ENCODE results near the gene C2orf15. TPM values are rescaled to one million over a fixed set of nuclear protein-coding genes. Genes with fewer than 3 reads are reported as not detected.

The C2orf15 gene
- total RNA-seq, 1 donor, result not detected

- Histone ChIP-seq H3K36me3 (ENCODE audit: insufficient read depth, low read length) (peaks cover 40% of the 10 kb centered on the region), H3K27ac (ENCODE audit: low read depth, low read length) (no peak overlapping the region), H2AFZ (ENCODE audit: low read length) (no peak overlapping the region), H3K4me2 (ENCODE audit: insufficient read depth, low read length) (no peak overlapping the region), H4K20me1 (ENCODE audit: insufficient read depth, low read length) (no peaks in the 10 kb centered on the region), H3K9me3 (ENCODE audit: low read depth, low read length) (no peaks in the 10 kb centered on the region), H3K27me3 (ENCODE audit: insufficient read depth, low read length) (no peaks in the 10 kb centered on the region), H3K4me3 (ENCODE audit: insufficient read depth, low read length) (no peak overlapping the region), H3K79me2 (ENCODE audit: insufficient read depth, low read length) (no peaks in the 10 kb centered on the region), H3K4me1 (ENCODE audit: insufficient read depth, low read length) (no peaks in the 10 kb centered on the region)
- TF ChIP-seq, protein P1, sequence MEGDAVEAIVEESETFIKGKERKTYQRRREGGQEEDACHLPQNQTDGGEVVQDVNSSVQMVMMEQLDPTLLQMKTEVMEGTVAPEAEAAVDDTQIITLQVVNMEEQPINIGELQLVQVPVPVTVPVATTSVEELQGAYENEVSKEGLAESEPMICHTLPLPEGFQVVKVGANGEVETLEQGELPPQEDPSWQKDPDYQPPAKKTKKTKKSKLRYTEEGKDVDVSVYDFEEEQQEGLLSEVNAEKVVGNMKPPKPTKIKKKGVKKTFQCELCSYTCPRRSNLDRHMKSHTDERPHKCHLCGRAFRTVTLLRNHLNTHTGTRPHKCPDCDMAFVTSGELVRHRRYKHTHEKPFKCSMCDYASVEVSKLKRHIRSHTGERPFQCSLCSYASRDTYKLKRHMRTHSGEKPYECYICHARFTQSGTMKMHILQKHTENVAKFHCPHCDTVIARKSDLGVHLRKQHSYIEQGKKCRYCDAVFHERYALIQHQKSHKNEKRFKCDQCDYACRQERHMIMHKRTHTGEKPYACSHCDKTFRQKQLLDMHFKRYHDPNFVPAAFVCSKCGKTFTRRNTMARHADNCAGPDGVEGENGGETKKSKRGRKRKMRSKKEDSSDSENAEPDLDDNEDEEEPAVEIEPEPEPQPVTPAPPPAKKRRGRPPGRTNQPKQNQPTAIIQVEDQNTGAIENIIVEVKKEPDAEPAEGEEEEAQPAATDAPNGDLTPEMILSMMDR (IDR thresholded peaks at IDR 0.05; ENCODE audit: extremely low read depth, low read depth, low read length), result no peak
- DNase-seq (ENCODE audit: insufficient read length, low spot score, missing footprints), result no peak
These were observed 24.7 kb downstream of the C2orf15 start for GRCh38 chr2:99166218-99166617.

GRCh38 chr2:99169534-99169933 is 28.0 kb downstream of the C2orf15 start:
- H3K27me3 ChIP-seq (ENCODE audit: insufficient read depth, low read length), result no peaks in the 10 kb centered on the region
- no peak overlapping the region for H3K4me3 ChIP-seq (ENCODE audit: insufficient read depth, low read length)
- H3K36me3 ChIP-seq (ENCODE audit: insufficient read depth, low read length), result peaks cover 48% of the 10 kb centered on the region
- no peaks in the 10 kb centered on the region for H3K4me1 ChIP-seq (ENCODE audit: insufficient read depth, low read length)
- TF ChIP-seq, protein P1 (IDR thresholded peaks at IDR 0.05; ENCODE audit: extremely low read depth, low read depth, low read length), result no peak
- no peaks in the 10 kb centered on the region for H4K20me1 ChIP-seq (ENCODE audit: insufficient read depth, low read length)
- H3K27ac ChIP-seq (ENCODE audit: low read depth, low read length), result no peak overlapping the region
- H2AFZ ChIP-seq (ENCODE audit: low read length), result no peak overlapping the region
- DNase-seq (ENCODE audit: insufficient read length, low spot score, missing footprints), result no peak
- H3K4me2 ChIP-seq (ENCODE audit: insufficient read depth, low read length), result no peak overlapping the region
- H3K9me3 ChIP-seq (ENCODE audit: low read depth, low read length), result no peaks in the 10 kb centered on the region
- no peaks in the 10 kb centered on the region for H3K79me2 ChIP-seq (ENCODE audit: insufficient read depth, low read length)

DNA sequence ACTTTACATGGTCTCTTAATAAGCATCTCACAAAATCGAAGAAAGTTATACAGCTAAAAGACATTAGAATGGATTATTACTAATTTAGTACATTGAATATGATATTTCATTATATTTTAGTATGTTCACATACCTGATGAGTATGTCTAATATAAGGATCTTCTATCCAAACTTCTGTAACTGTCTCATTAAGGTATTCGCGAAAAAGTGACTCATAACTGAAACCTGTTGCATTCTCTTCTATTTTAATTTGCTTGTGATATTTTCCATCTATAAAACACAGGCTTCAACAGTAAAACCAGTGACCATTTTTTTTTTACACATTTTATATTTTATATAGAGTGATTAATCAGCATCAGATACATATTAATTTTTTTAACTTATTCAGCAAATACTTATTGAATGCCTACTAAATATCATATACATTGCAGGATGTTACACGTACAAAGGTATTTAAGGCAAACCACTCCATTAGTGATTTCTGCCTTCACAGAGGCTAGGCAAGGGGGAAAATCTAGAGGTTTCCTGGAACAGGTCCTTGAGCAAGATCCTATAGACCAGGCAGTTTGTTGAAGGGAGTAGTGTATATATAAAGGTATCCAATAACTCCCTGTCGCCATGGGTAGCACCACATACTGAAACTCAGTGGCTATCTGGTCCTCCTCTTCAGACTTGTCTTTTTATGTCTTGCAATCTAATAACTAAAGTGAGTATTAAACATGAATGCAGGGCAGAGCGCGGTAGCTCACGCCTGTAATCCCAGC is 30.1 kb downstream of the C2orf15 start:
- H3K9me3 ChIP-seq (ENCODE audit: low read depth, low read length), result no peaks in the 10 kb centered on the region
- no peak overlapping the region for H3K4me3 ChIP-seq (ENCODE audit: insufficient read depth, low read length)
- H3K79me2 ChIP-seq (ENCODE audit: insufficient read depth, low read length), result peaks cover 13% of the 10 kb centered on the region
- no peaks in the 10 kb centered on the region for H3K4me1 ChIP-seq (ENCODE audit: insufficient read depth, low read length)
- TF ChIP-seq, protein P1 (IDR thresholded peaks at IDR 0.05; ENCODE audit: extremely low read depth, low read depth, low read length), result no peak
- no peak overlapping the region for H3K4me2 ChIP-seq (ENCODE audit: insufficient read depth, low read length)
- no peaks in the 10 kb centered on the region for H3K27me3 ChIP-seq (ENCODE audit: insufficient read depth, low read length)
- H3K27ac ChIP-seq (ENCODE audit: low read depth, low read length), result no peak overlapping the region
- H3K36me3 ChIP-seq (ENCODE audit: insufficient read depth, low read length), result peaks cover 37% of the 10 kb centered on the region
- H4K20me1 ChIP-seq (ENCODE audit: insufficient read depth, low read length), result no peaks in the 10 kb centered on the region
- no peak overlapping the region for H2AFZ ChIP-seq (ENCODE audit: low read length)
- no peak for DNase-seq (ENCODE audit: insufficient read length, low spot score, missing footprints)

DNA sequence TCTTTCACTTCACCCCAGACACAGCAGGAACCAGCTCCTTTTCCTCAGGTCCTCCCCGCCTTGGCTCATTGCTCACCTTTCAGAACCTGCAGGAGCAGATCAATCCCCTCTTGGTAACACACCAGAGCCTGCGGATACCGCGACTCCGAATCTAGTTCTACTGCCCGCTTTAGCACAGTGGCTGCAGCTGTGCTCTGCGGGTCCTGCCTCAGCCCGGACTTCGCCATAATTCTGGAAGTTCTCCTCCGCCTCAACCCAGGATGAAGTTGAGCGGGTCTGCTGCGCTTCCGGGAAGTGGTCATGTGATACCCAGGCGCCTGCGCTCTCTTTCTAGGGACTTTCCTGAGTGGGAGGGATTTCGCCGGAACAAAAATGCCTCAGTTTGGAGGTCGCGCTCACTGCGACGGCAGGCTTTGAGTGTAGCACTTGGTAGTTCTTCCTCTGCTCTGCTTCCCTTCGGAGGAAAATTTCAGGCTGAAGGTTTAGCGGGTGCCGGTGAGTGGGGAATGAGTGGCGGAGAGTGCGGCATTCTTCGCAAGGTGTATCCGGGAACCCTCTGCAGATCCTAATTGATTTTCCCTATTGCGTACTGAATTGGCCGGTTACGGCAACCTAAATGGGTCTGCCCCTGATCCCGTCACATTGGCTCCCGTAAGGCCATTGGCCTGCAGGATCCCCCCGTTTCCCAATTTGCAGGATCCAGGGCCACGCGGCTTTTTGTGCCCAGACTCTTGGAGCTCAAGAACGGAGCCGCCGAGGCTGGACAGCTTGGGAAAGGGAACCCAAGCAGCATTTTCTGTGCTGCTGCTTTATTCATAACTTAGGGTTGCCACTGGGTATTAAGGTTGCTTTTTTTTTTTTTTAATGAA is 39.5 kb downstream of the C2orf15 start, which contains the start of the genes MITD1 and MRPL30:
TSS of gene MITD1 (minus strand) at position 304 of the 869 bp plus-strand sequence. CDS start at position 227, 77 bp downstream.
TSS of gene MRPL30 (plus strand) at position 430 of the 869 bp plus-strand sequence. CDS start 5,020 bp downstream, outside the sequence.
- peak within 1 kb of the TSS; percentile 85 for H3K4me3 ChIP-seq (ENCODE audit: insufficient read depth, low read length)
- H2AFZ ChIP-seq (ENCODE audit: low read length), result peak within 1 kb of the TSS; percentile 89
- peaks cover 88% of the 10 kb centered on the region for H3K79me2 ChIP-seq (ENCODE audit: insufficient read depth, low read length)

More for the DNA sequence above, 39.5 kb downstream of the C2orf15 start, which contains the start of the genes MITD1 and MRPL30:
- no peaks in the 10 kb centered on the region for H3K36me3 ChIP-seq (ENCODE audit: insufficient read depth, low read length)
- H4K20me1 ChIP-seq (ENCODE audit: insufficient read depth, low read length), result peaks cover 4% of the 10 kb centered on the region
- H3K27ac ChIP-seq (ENCODE audit: low read depth, low read length), result peak within 1 kb of the TSS; percentile 84
- H3K4me2 ChIP-seq (ENCODE audit: insufficient read depth, low read length), result peak within 1 kb of the TSS; percentile 81
- TF ChIP-seq, protein P1 (IDR thresholded peaks at IDR 0.05; ENCODE audit: extremely low read depth, low read depth, low read length), result no peak
- no peaks in the 10 kb centered on the region for H3K9me3 ChIP-seq (ENCODE audit: low read depth, low read length)
- peaks cover 11% of the 10 kb centered on the region for H3K4me1 ChIP-seq (ENCODE audit: insufficient read depth, low read length)
- no peaks in the 10 kb centered on the region for H3K27me3 ChIP-seq (ENCODE audit: insufficient read depth, low read length)
- peak; percentile 92 for DNase-seq (ENCODE audit: insufficient read length, low spot score, missing footprints)
